ENCODE results near the gene CHPT1. TPM values are rescaled to one million over a fixed set of nuclear protein-coding genes. Genes with fewer than 3 reads are reported as not detected.

The CHPT1 gene
- polyA plus RNA-seq, 1 of the 3 experiments (the other 2 are of a cell fraction) = 12.0 TPM

DNA sequence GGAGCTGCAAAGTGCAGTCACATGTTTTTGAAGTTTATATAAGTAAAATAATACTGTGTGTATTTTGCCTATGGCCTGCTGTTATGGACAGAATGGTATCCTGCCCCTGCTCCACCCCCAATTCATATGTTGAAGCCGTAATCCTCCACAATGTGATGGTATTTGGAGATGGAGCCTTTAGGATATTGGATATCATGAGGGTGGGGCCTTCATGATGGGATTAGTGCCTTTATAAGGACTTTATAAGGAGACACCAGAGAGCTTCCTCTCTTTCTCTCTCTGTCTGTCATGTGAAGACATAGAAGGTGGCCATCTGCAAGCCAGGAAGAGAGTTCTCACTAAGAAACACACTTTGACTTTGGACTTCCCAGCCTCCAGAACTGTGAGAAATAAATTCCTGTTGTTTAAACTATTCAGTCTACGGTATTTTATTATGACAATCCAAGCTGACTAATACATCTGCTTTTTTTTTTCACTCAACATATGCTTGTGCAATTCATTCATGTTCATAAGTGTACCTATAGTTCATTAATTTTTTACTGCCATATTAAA is 3.1 kb upstream of the CHPT1 start:
- Histone ChIP-seq H3K27ac (ENCODE audit: low read depth in 2 of 2, low read length in 1 of 2) (no peak overlapping the region), H3K4me3 (ENCODE audit: low read depth in 2 of 2, low read length in 1 of 2) (no peak overlapping the region)

DNA sequence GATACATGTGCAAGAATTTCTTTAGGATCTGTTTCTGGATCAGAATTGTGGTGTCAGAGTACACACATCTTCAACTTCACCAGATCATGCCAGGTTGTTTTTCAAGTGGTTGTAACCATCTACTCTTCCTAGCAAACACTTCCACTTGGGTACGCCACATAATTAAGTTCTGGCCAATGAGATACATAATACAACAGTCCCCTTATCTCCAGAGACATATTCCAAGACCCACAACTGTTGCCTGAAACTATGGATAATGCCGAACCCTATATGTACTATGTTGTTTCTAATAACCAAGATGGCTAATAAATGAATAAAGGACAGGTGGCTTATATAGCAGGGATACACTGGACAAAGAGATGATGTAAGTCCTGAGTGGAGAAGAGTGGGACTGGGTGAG is 2.5 kb upstream of the CHPT1 start:
- ChIA-PET POLR2A (no interaction called here), CTCF (no interaction called here)
- H3K79me2 ChIP-seq (ENCODE audit: insufficient read depth) = peaks cover 15% of the 10 kb centered on the region; the same call in 1 of the 2 replicates
- 93% methylated on average over 2 of the region's 2 CpGs for WGBS (ENCODE audit: low lambda C conversion rate)
- no peaks in the 10 kb centered on the region for H3K9me3 ChIP-seq
- peaks cover 0 to 11% of the 10 kb centered on the region in 2 experiments; a peak in 2 of 4 replicates for H3K4me1 ChIP-seq (ENCODE audit: control insufficient read depth in 1 of 2, insufficient read depth in 2 of 2, low read depth in 1 of 2, low read length in 1 of 2)
- no peak overlapping the region for H2AFZ ChIP-seq (ENCODE audit: low read depth)
- no peaks in the 10 kb centered on the region for H3K27me3 ChIP-seq (ENCODE audit: insufficient read depth)
- no peak overlapping the region for H3K27ac ChIP-seq (ENCODE audit: low read depth in 2 of 2, low read length in 1 of 2)
- no peak for DNase-seq
- H3K4me3 ChIP-seq (ENCODE audit: low read depth in 2 of 2, low read length in 1 of 2) = no peak overlapping the region
- H3K9ac ChIP-seq = no peak overlapping the region
- no peaks in the 10 kb centered on the region for H3K9me2 ChIP-seq
- peaks cover 3% of the 10 kb centered on the region for H3F3A ChIP-seq (replicated peaks; ENCODE audit: insufficient read depth)
- no peak overlapping the region for H3K4me2 ChIP-seq
- no peaks in the 10 kb centered on the region for H4K20me1 ChIP-seq (ENCODE audit: insufficient read depth)
- no peaks in the 10 kb centered on the region for H3K36me3 ChIP-seq (replicated peaks in 1 of 2; ENCODE audit: control insufficient read depth in 1 of 2, insufficient read depth in 2 of 2, low read length in 1 of 2)
- TF ChIP-seq RAD21 (IDR thresholded peaks at IDR 0.05; ENCODE audit: low read length) = no peak
- no peak for TF ChIP-seq RXRA (IDR thresholded peaks at IDR 0.05; ENCODE audit: borderline replicate concordance, low read depth)
- no peak for TF ChIP-seq TAF1 (IDR thresholded peaks at IDR 0.05; ENCODE audit: borderline replicate concordance, low read depth, low read length)
- TF ChIP-seq PBX3 (IDR thresholded peaks at IDR 0.05) = no peak
- no peak for TF ChIP-seq FOSL2 (IDR thresholded peaks at IDR 0.05; ENCODE audit: borderline replicate concordance, low read depth)
- no peak for TF ChIP-seq GABPA (IDR thresholded peaks at IDR 0.05; ENCODE audit: low read depth)
- TF ChIP-seq, protein P1, sequence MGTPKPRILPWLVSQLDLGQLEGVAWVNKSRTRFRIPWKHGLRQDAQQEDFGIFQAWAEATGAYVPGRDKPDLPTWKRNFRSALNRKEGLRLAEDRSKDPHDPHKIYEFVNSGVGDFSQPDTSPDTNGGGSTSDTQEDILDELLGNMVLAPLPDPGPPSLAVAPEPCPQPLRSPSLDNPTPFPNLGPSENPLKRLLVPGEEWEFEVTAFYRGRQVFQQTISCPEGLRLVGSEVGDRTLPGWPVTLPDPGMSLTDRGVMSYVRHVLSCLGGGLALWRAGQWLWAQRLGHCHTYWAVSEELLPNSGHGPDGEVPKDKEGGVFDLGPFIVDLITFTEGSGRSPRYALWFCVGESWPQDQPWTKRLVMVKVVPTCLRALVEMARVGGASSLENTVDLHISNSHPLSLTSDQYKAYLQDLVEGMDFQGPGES (IDR thresholded peaks at IDR 0.05; ENCODE audit: low read depth, low read length) = no peak
- TF ChIP-seq ELF1 (IDR thresholded peaks at IDR 0.05) = no peak
- no peak for TF ChIP-seq MEF2A (IDR thresholded peaks at IDR 0.05; ENCODE audit: borderline replicate concordance, low read depth)
- no peak for TF ChIP-seq EZH2phosphoT487 (IDR thresholded peaks at IDR 0.05; ENCODE audit: borderline replicate concordance, low read depth)

More for the DNA sequence above, 3.1 kb upstream of the CHPT1 start:
- Histone ChIP-seq H4K20me1 (ENCODE audit: insufficient read depth) (no peaks in the 10 kb centered on the region), H3K9ac (no peak overlapping the region), H3F3A (replicated peaks; ENCODE audit: insufficient read depth) (peaks cover 3% of the 10 kb centered on the region), H3K36me3 (replicated peaks in 1 of 2; ENCODE audit: control insufficient read depth in 1 of 2, insufficient read depth in 2 of 2, low read length in 1 of 2) (no peaks in the 10 kb centered on the region), H3K79me2 (ENCODE audit: insufficient read depth) (peaks cover 10% of the 10 kb centered on the region; the same call in 1 of the 2 replicates), H3K4me2 (no peak overlapping the region), H3K9me3 (no peaks in the 10 kb centered on the region), H2AFZ (ENCODE audit: low read depth) (no peak overlapping the region), H3K27me3 (ENCODE audit: insufficient read depth) (no peaks in the 10 kb centered on the region), H3K4me1 (ENCODE audit: control insufficient read depth in 1 of 2, insufficient read depth in 2 of 2, low read depth in 1 of 2, low read length in 1 of 2) (peaks cover 0 to 11% of the 10 kb centered on the region in 2 experiments; a peak in 2 of 4 replicates), H3K9me2 (no peaks in the 10 kb centered on the region)
- TF ChIP-seq CHD2 (IDR thresholded peaks at IDR 0.05; ENCODE audit: low read length, partially characterized antibody) = no peak
- no peak for TF ChIP-seq TCF12 (IDR thresholded peaks at IDR 0.05)
- no peak for TF ChIP-seq MXI1 (IDR thresholded peaks at IDR 0.05; ENCODE audit: low read depth, low read length)
- no peak for TF ChIP-seq ZBTB33 (IDR thresholded peaks at IDR 0.05; ENCODE audit: borderline replicate concordance, low read depth)
- no peak for TF ChIP-seq RXRA (IDR thresholded peaks at IDR 0.05; ENCODE audit: borderline replicate concordance, low read depth)
- TF ChIP-seq, protein P2, sequence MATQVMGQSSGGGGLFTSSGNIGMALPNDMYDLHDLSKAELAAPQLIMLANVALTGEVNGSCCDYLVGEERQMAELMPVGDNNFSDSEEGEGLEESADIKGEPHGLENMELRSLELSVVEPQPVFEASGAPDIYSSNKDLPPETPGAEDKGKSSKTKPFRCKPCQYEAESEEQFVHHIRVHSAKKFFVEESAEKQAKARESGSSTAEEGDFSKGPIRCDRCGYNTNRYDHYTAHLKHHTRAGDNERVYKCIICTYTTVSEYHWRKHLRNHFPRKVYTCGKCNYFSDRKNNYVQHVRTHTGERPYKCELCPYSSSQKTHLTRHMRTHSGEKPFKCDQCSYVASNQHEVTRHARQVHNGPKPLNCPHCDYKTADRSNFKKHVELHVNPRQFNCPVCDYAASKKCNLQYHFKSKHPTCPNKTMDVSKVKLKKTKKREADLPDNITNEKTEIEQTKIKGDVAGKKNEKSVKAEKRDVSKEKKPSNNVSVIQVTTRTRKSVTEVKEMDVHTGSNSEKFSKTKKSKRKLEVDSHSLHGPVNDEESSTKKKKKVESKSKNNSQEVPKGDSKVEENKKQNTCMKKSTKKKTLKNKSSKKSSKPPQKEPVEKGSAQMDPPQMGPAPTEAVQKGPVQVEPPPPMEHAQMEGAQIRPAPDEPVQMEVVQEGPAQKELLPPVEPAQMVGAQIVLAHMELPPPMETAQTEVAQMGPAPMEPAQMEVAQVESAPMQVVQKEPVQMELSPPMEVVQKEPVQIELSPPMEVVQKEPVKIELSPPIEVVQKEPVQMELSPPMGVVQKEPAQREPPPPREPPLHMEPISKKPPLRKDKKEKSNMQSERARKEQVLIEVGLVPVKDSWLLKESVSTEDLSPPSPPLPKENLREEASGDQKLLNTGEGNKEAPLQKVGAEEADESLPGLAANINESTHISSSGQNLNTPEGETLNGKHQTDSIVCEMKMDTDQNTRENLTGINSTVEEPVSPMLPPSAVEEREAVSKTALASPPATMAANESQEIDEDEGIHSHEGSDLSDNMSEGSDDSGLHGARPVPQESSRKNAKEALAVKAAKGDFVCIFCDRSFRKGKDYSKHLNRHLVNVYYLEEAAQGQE (IDR thresholded peaks at IDR 0.05; ENCODE audit: low read depth, low read length) = no peak
- WGBS (ENCODE audit: low lambda C conversion rate) = 66% methylated on average over 2 of the region's 2 CpGs
- POLR2A ChIA-PET = no interaction called here
- CTCF ChIA-PET = no interaction called here
- no peak for DNase-seq

Data from SK-N-SH (cell line).